Keratinocyte (primary cell): ENCODE data around the gene ZNF41. TPM values are rescaled to one million over a fixed set of nuclear protein-coding genes. Genes with fewer than 3 reads are reported as not detected.

Experiments
- DNase-seq: peaks from one replicate; pipeline ENCODE4 v3.0.0-alpha.2; 2011; ENCODE audit warnings: low read depth, missing footprints, low spot score
- FAIRE-seq: peaks from 2 replicates; lab custom pipeline; 2011; peaks lifted over from hg19 to GRCh38; lab: Jason Lieb, UNC
- H2AFZ ChIP-seq: 2 replicates; pipeline ENCODE4 v1.6.0; 2012; ENCODE audit warnings: low read length, control low read depth, inconsistent platforms; ENCODE audit not compliant: control insufficient read depth
- H3K27ac ChIP-seq: 2 replicates; pipeline ENCODE4 v1.5.1; 2011; ENCODE audit warnings: low read length; ENCODE audit not compliant: control insufficient read depth, insufficient read depth
- H3K27me3 ChIP-seq: 3 replicates; pipeline ENCODE4 v1.6.0; 2011; ENCODE audit warnings: low read length; ENCODE audit not compliant: control insufficient read depth, insufficient read depth; ENCODE audit errors: extremely low read depth
- H3K36me3 ChIP-seq, 2 experiments: 2 replicates in 1 of 2; 3 replicates in 1 of 2; pipeline ENCODE4 v1.5.1; 2011; ENCODE audit warnings: low read length in 2 of 2, mild to moderate bottlenecking in 1 of 2; ENCODE audit not compliant: control insufficient read depth in 2 of 2, insufficient read depth in 2 of 2; ENCODE audit errors: extremely low read depth in 1 of 2
- H3K4me1 ChIP-seq: 3 replicates; pipeline ENCODE4 v1.5.1; 2011; ENCODE audit warnings: low read length; ENCODE audit not compliant: control insufficient read depth, insufficient read depth; ENCODE audit errors: extremely low read depth
- H3K4me2 ChIP-seq: 3 replicates; pipeline ENCODE4 v1.6.0; 2011; ENCODE audit warnings: low read depth, low read length; ENCODE audit not compliant: control insufficient read depth, insufficient read depth; ENCODE audit errors: extremely low read depth
- H3K4me3 ChIP-seq, 3 experiments: fragments of 200-600 bp in 1 of 3; sonication (generic) in 1 of 3; 2 replicates in 2 of 3; 3 replicates in 1 of 3; pipeline ENCODE4 v1.5.1; 2011 to 2016; ENCODE audit warnings: low read length in 3 of 3, mild to moderate bottlenecking in 3 of 3, control low read depth in 2 of 3, inconsistent platforms in 1 of 3, low read depth in 1 of 3, mixed read lengths in 1 of 3, mixed run types in 1 of 3, moderate library complexity in 1 of 3; ENCODE audit not compliant: control insufficient read depth in 2 of 3, insufficient read depth in 2 of 3; ENCODE audit errors: extremely low read depth in 1 of 3
- H3K79me2 ChIP-seq: 2 replicates; pipeline ENCODE4 v1.6.0; 2012; ENCODE audit warnings: low read length; ENCODE audit not compliant: control insufficient read depth, insufficient read depth
- H3K9ac ChIP-seq: 3 replicates; pipeline ENCODE4 v1.6.0; 2011; ENCODE audit warnings: low read length; ENCODE audit not compliant: control insufficient read depth, insufficient read depth; ENCODE audit errors: extremely low read depth
- H3K9me1 ChIP-seq: 3 replicates; pipeline ENCODE4 v1.6.0; 2011; ENCODE audit warnings: low read length; ENCODE audit not compliant: control insufficient read depth, insufficient read depth; ENCODE audit errors: extremely low read depth
- H3K9me3 ChIP-seq: 2 replicates; pipeline ENCODE4 v1.5.1; 2012; ENCODE audit warnings: low read depth, low read length; ENCODE audit not compliant: control insufficient read depth
- H4K20me1 ChIP-seq: 3 replicates; pipeline ENCODE4 v1.6.0; 2011; ENCODE audit warnings: low read length; ENCODE audit not compliant: control insufficient read depth, insufficient read depth; ENCODE audit errors: extremely low read depth
- CTCF ChIP-seq, 3 experiments: IDR thresholded peaks in 1 of 3; conservative IDR thresholded peaks in 1 of 3; optimal IDR thresholded peaks in 1 of 3; 2 replicates in 2 of 3; 3 replicates in 1 of 3; pipeline versions ENCODE3 to v1.5.1; 2011; ENCODE audit warnings: low read length in 3 of 3, mild to moderate bottlenecking in 3 of 3, moderate library complexity in 2 of 3, control low read depth in 1 of 3, inconsistent platforms in 1 of 3; ENCODE audit not compliant: insufficient read depth in 2 of 3; ENCODE audit errors: extremely low read depth in 1 of 3
- EZH2 ChIP-seq: IDR thresholded peaks from one replicate; pipeline ENCODE4 v1.6.1; 2012; ENCODE audit warnings: inconsistent platforms, mild to moderate bottlenecking, low read length, moderate library complexity
- dilution Hi-C: fragments of 300-500 bp; cut with MboI; formaldehyde crosslinking; loops from one replicate; pipeline ENCODE4 v1.7.0; 2020; ENCODE audit warnings: low sequenced_read_pairs; ENCODE audit not compliant: extremely low pct_ligation_motif_present
- polyA plus RNA-seq, 5 experiments: library from polyadenylated mRNA; depleted of rRNA in 3 of 5; stranded (reverse) in 3 of 5; stranded (forward) in 1 of 5; unstranded in 1 of 5; fragments of >200 nt; gene quantifications; 1 replicate in 1 of 5; 2 replicates in 3 of 5; 3 replicates in 1 of 5; pipeline versions ENCODE4 v1.2.1 to v1.2.3, GENCODE V29; 2011 to 2012; ENCODE audit warnings: missing spikeins in 2 of 5, low read depth in 1 of 5, low replicate concordance in 1 of 5

Gene ZNF41
- polyA plus RNA-seq, 1 donor (not counting 4 experiments of a cell fraction or from before 2014, with no cell fraction given): 5.0 TPM

GRCh38 chrX:47500554-47500953, 17.5 kb upstream of the ZNF41 start:
- no peak overlapping the region for H2AFZ ChIP-seq

GRCh38 chrX:47499293-47499692, 16.3 kb upstream of the ZNF41 start:
- dilution Hi-C loops: no loop called here
- H3K79me2 ChIP-seq: no peaks in the 10 kb centered on the region
- H3K4me1 ChIP-seq: peaks cover 3% of the 10 kb centered on the region
- TF ChIP-seq CTCF (optimal IDR thresholded peaks at IDR 0.05 in 1 of 3, IDR thresholded peaks at IDR 0.05 in 1 of 3, conservative IDR thresholded peaks at IDR 0.05 in 1 of 3; ENCODE audit: extremely low read depth in 1 of 3, insufficient read depth in 2 of 3, low read length in 3 of 3): no peak
- TF ChIP-seq EZH2: no peak
- H2AFZ ChIP-seq: no peak overlapping the region
- no peak overlapping the region for H3K4me3 ChIP-seq
- no peaks in the 10 kb centered on the region for H4K20me1 ChIP-seq
- FAIRE-seq (no peak), DNase-seq (no peak)
- no peak overlapping the region for H3K9ac ChIP-seq
- no peaks in the 10 kb centered on the region for H3K9me1 ChIP-seq
- no peaks in the 10 kb centered on the region for H3K36me3 ChIP-seq
- no peaks in the 10 kb centered on the region for H3K9me3 ChIP-seq
- no peaks in the 10 kb centered on the region for H3K27me3 ChIP-seq
- H3K27ac ChIP-seq: no peak overlapping the region
- H3K4me2 ChIP-seq: no peak overlapping the region

More at GRCh38 chrX:47500554-47500953, 17.5 kb upstream of the ZNF41 start:
- no peak overlapping the region for H3K4me2 ChIP-seq
- no peak overlapping the region for H3K4me3 ChIP-seq
- no peak for DNase-seq
- no peaks in the 10 kb centered on the region for H3K27me3 ChIP-seq
- H3K36me3 ChIP-seq: no peaks in the 10 kb centered on the region
- dilution Hi-C loops: no loop called here
- no peaks in the 10 kb centered on the region for H3K9me1 ChIP-seq
- no peaks in the 10 kb centered on the region for H3K9me3 ChIP-seq
- FAIRE-seq: no peak
- no peaks in the 10 kb centered on the region for H4K20me1 ChIP-seq
- peaks cover 3% of the 10 kb centered on the region for H3K4me1 ChIP-seq
- H3K79me2 ChIP-seq: no peaks in the 10 kb centered on the region
- H3K9ac ChIP-seq: no peak overlapping the region
- TF ChIP-seq EZH2: no peak
- TF ChIP-seq CTCF (optimal IDR thresholded peaks at IDR 0.05 in 1 of 3, IDR thresholded peaks at IDR 0.05 in 1 of 3, conservative IDR thresholded peaks at IDR 0.05 in 1 of 3; ENCODE audit: extremely low read depth in 1 of 3, insufficient read depth in 2 of 3, low read length in 3 of 3): no peak
- no peak overlapping the region for H3K27ac ChIP-seq
